ENCODE data around the gene PIGU.

- TF ChIP-seq CTCF (conservative IDR thresholded peaks at IDR 0.05) (no peak), EZH2 (IDR thresholded peaks at IDR 0.05; ENCODE audit: low read depth) (no peak)
Observed at GRCh38 chr20:34527016-34527415, 149.9 kb downstream of the PIGU start.
